Stimulated activated CD4-positive, alpha-beta T cell treated with anti-CD3 and anti-CD28 coated beads, Interleukin-12 subunit alpha, Interleukin-12 subunit beta, amount 100 ng/mL, for 48 hours (primary cell): ENCODE measurements around the gene ENOX1.

Source experiments
- DNase-seq, 3 donors: peaks; one replicate each; pipeline ENCODE4 v3.0.0-alpha.2; 2020; ENCODE audit warnings: low read depth in 2 of 3, low spot score in 1 of 3

The ENOX1 gene

DNA sequence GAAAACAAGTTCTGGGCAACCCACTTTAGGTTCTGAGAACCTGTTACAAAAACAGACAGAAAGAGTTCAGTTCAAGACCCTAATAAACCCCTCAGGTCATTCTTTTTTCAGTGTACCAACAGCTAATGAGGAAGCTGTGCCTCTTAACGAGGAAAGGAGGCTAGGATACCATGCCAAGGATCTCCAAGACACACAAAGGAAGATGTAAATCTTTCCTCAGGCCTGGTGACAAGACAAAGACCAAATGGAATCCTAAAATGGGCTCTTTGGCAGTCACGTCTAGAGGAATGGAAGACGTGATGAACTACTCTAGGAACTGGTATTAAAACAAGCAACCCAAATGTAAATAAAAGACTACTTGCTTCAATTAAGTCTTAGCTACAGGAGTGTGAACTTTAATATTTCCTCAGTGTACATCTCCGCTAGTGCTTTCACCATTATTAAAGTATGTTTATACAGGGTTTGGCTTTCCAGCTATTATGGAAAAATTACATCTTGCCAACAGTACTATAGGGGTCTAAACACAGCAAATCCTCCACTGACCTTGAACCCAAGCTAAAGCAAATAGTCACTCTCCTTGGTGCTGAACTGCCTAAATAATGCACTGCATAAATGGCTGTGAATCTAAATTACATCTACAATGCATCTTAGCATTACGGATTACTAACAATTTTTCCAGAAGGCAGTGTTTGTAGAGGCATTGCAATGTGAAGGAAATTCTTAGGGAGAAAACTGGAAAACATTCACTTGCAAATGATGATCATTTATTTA is 42.3 kb downstream of the ENOX1 start:
- DNase-seq = no peak

GRCh38 chr13:43742911-43743310 is 43.9 kb downstream of the ENOX1 start:
- no peak for DNase-seq

GRCh38 chr13:43737392-43737923 is 49.3 kb downstream of the ENOX1 start:
- DNase-seq = no peak

GRCh38 chr13:43732726-43733125 is 54.0 kb downstream of the ENOX1 start:
- DNase-seq = no peak

GRCh38 chr13:43731296-43731695 is 55.5 kb downstream of the ENOX1 start:
- DNase-seq = no peak

DNA sequence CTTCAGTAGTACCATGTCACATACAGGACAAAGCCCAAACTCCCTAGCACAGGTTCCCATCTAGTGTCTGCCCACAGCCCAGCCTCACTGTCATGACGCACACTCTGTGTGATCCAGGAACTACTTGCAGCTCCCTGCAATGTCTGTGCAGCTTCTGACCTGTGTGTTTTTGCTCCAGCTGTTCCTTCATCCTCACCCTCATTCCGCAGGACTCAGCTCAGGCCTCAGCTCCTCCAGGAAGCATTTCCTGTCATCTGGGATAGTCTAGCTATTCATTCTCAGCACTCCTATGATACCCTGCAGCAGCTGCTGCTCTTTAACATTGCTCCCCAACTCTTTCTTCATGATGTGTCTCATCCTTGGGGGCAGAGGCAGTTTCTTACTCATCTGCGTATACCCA is 56.1 kb downstream of the ENOX1 start:
- no peak for DNase-seq

DNA sequence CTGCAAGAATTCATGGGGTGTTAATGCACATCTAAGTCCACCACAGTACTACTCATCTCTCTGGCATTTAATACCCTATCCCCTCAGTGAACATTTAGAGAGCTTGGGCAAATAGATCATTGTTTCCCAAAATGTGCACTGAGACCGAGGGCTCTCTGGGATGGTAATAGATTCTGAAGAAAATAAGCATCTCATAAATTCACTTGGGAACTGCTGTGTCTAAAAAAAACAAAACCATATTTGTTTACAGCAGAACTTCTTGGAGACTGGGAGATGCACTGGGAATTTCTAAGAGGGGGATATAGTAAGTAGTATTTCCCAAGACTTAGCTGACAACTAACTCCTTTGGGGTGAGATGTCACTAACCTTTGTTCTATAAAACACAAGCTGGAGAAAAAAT is 58.4 kb downstream of the ENOX1 start:
- no peak for DNase-seq

GRCh38 chr13:43727856-43728255 is 58.9 kb downstream of the ENOX1 start:
- DNase-seq = no peak

DNA sequence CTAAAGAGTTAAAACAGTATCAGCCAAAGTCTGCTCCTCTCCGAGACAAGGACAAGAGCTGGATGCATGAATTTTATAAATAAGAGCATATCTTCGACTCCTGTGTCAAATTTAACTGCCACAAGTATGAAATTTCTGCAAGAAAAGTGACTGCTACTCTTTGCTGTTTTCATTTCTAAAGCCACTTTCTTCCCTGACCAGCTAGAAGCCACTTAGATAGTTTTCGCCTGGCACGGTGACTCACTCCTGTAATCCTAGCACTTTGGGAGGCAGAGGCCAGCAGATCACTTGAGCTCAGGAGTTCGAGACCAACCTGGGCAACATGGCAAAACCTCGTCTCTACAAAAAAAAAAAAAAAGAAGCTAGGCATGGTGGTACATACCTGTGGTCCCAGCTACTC is 61.3 kb downstream of the ENOX1 start:
- no peak for DNase-seq

DNA sequence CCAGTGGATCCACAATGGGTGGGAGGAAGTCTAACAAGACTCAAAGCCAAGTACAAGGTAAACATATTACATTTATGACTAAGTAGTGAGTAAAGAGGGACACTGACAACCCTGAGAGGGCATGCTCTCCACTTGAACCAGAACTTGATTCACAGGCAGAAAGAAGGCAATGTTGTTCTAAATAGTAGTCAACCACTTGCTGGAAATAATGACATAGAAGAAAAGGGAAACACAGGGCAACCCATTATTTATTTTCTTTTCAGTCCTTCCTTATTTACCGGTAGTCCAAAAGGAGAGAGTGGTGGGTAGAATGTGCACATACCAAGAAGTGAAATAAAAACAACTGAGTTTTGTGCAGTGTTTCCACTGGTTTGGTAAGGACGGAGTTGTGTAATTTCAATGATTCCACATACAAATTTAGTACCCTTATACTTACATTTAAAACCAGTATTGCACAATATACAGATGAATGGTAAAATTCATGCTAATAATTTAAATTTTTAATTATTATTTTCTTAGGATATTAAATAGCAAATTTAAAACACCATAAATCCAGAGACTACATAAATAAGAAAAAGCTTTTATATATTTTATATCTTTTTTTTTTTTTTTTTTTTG is 65.9 kb downstream of the ENOX1 start:
- no peak for DNase-seq

DNA sequence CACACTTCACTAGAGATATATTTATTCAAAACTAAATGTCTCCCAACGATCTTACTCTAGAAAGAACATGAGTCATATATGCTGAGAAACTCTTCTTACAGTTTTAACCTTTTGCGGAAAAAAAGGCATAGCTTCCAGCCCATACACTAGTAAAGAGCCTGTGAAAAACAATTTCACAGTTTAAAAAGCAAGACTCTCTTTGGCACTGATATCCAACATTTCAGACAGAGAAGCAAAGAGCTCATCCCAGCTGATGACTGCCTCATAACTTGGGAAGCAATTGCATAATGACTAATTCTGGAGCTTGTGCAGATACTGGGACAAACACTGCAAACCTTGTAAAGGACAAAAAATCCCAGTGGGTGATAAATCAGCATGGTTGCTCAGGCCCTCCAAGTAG is 88.0 kb downstream of the ENOX1 start:
- no peak for DNase-seq

GRCh38 chr13:43698009-43698408 is 88.8 kb downstream of the ENOX1 start:
- no peak for DNase-seq

DNA sequence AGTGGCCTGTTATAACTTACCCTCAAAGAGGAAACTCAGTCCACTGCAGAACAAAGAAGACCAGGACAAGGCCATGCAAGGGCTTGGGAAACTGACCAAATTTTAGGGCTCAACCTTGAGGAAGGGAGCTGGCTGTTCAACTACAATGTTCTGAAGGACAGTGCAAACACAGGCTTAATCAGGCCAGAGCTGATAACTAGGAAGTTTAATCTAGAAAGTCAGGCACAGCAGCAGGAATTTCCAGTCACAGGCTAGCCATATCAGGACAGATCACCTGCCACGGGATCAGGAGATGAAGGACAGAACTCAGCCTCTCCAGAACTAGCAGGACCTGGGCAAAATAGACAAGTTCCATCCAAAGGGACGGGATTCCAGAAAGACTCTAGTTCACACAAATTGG is 89.4 kb downstream of the ENOX1 start:
- DNase-seq = no peak

DNA sequence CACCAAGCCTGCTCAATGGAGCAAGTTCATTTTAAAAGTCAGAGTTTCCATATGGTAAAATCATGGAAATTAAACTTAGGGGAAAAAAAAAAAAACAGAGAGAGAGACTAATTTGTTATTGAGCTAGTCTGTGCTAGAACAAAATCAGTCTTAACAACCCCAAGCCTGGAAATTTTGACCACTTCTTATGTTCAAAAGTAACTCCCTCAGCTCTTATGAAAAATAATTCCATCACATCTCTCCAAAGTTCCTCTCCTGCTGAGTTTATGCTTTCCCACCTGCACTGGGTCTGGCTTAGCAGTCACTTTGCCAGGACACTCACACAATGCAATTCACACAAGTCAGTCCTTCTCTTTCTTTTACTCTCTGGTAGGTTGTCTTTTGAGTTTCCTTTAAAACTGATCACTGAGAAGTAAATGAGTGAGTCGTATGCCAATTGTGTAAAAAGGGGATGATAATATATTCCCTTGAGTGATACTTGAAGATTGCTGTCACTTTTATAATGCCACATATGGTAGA is 92.6 kb downstream of the ENOX1 start:
- DNase-seq = no peak

- no peak for DNase-seq
Measured at GRCh38 chr13:43693639-43694038, 93.1 kb downstream of the ENOX1 start.

GRCh38 chr13:43688227-43688907 is 98.4 kb downstream of the ENOX1 start:
- no peak for DNase-seq

- no peak for DNase-seq
Measured at GRCh38 chr13:43687038-43687437, 99.7 kb downstream of the ENOX1 start.

GRCh38 chr13:43686557-43686956 is 100.2 kb downstream of the ENOX1 start:
- DNase-seq = no peak

DNA sequence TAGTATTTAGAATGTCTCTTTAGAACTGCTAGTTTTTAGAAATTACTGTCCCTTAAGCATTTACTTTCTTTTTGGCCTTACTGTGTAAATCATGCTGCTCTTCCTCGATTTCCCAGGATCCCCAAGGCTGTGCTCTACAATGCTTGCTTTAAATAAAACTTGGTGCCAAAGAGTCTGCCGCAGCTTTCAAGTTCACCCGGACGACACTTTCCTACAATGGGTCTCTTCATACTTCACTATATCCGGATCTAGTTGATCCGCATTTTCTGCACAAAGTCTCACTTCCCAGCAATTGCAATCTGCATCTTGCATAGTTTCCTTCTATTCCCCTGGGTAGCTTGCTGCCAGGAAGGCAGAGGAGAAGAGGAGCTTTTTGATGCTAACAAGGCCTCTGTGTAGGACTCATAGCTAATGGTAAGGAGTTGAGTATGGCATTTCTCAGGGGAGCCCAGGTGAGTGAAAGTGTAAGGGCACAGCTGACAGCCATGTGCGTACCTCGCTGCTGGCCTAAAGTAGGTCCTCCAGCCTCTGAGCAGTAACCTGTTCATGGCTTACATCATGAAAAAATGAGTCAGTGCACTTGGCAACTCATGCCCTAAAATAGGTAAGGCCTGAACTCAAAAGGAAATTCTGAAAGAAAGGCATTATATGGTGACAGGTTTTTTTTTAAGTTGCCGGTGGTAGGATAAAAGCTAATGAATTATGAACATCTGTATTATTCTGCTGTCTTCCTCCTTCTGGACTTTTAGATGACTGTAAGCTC is 101.6 kb downstream of the ENOX1 start:
- no peak for DNase-seq

GRCh38 chr13:43682701-43683100 is 104.1 kb downstream of the ENOX1 start:
- DNase-seq = no peak

DNA sequence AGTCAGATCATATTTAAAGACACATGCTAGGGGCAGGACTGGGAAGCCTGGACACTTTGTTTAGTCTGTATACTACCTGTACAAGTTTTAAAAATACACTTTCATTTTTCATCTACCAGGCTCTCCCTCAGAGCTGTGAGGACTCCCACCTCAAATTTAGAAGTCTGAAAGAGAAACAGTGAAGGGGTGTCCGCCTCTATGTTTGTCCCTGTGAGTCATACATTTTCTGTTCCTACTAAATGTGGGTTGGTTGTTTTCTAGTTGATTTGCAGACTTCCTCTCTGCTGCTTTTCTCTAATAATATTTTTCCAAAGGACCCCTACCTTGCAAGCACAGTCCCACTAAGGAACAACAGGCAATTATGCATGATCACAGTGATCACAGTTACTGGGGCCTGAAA is 110.5 kb downstream of the ENOX1 start:
- DNase-seq = no peak
